Subcutaneous abdominal adipose tissue (tissue), 5 donors: ENCODE results near the gene BCR.

Experiments
- H3K27ac ChIP-seq: one replicate; pipeline ENCODE4 v1.7.0; 2013; ENCODE audit warnings: low read depth, mild to moderate bottlenecking, inconsistent platforms, low read length, moderate library complexity
- H3K27me3 ChIP-seq, 5 donors: one replicate each; pipeline ENCODE4 v1.7.0; 2013; ENCODE audit warnings: low read length in 5 of 5, inconsistent platforms in 1 of 5; ENCODE audit not compliant: control insufficient read depth in 5 of 5, insufficient read depth in 4 of 5
- H3K36me3 ChIP-seq, 5 donors: one replicate each; pipeline ENCODE4 v1.7.0; 2013; ENCODE audit warnings: low read length in 5 of 5; ENCODE audit not compliant: control insufficient read depth in 5 of 5, insufficient read depth in 5 of 5
- H3K4me1 ChIP-seq, 5 donors: one replicate each; pipeline ENCODE4 v1.7.0; 2013; ENCODE audit warnings: low read length in 5 of 5, mild to moderate bottlenecking in 3 of 5, moderate library complexity in 1 of 5; ENCODE audit not compliant: control insufficient read depth in 5 of 5, insufficient read depth in 5 of 5
- H3K4me3 ChIP-seq, 5 donors: one replicate each; pipeline ENCODE4 v1.7.0; 2013; ENCODE audit warnings: low read length in 5 of 5, low read depth in 1 of 5
- H3K9ac ChIP-seq, 5 donors: one replicate each; pipeline ENCODE4 v1.7.0; 2013; ENCODE audit warnings: low read length in 5 of 5, mild to moderate bottlenecking in 4 of 5, moderate library complexity in 3 of 5
- H3K9me3 ChIP-seq, 5 donors: one replicate each; pipeline ENCODE4 v1.7.0; 2013; ENCODE audit warnings: low read length in 5 of 5; ENCODE audit not compliant: control insufficient read depth in 5 of 5
- donor health status: healthy.
- donor health status: healthy.
- donor health status: healthy.
- donor health status: healthy.
- donor health status: healthy.

BCR gene

DNA sequence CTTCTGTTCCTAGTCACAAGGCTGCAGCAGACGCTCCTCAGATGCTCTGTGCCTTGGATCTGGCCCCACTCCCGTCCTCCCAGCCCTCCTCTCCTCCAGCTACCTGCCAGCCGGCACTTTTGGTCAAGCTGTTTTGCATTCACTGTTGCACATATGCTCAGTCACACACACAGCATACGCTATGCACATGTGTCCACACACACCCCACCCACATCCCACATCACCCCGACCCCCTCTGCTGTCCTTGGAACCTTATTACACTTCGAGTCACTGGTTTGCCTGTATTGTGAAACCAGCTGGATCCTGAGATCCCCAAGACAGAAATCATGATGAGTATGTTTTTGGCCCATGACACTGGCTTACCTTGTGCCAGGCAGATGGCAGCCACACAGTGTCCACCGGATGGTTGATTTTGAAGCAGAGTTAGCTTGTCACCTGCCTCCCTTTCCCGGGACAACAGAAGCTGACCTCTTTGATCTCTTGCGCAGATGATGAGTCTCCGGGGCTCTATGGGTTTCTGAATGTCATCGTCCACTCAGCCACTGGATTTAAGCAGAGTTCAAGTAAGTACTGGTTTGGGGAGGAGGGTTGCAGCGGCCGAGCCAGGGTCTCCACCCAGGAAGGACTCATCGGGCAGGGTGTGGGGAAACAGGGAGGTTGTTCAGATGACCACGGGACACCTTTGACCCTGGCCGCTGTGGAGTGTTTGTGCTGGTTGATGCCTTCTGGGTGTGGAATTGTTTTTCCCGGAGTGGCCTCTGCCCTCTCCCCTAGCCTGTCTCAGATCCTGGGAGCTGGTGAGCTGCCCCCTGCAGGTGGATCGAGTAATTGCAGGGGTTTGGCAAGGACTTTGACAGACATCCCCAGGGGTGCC, 109.8 kb downstream of the BCR start:
- peaks cover 0 to 15% (median 9%) of the 10 kb centered on the region in 5 donors for H3K4me1 ChIP-seq
- no peaks in the 10 kb centered on the region for H3K9me3 ChIP-seq
- no peaks in the 10 kb centered on the region for H3K27me3 ChIP-seq
- peaks cover 0 to 95% (median 84%) of the 10 kb centered on the region in 5 donors for H3K36me3 ChIP-seq
- peak overlapping the region; percentile 39 for H3K27ac ChIP-seq
- H3K4me3 ChIP-seq, result no peak overlapping the region
- no peak overlapping the region for H3K9ac ChIP-seq

DNA sequence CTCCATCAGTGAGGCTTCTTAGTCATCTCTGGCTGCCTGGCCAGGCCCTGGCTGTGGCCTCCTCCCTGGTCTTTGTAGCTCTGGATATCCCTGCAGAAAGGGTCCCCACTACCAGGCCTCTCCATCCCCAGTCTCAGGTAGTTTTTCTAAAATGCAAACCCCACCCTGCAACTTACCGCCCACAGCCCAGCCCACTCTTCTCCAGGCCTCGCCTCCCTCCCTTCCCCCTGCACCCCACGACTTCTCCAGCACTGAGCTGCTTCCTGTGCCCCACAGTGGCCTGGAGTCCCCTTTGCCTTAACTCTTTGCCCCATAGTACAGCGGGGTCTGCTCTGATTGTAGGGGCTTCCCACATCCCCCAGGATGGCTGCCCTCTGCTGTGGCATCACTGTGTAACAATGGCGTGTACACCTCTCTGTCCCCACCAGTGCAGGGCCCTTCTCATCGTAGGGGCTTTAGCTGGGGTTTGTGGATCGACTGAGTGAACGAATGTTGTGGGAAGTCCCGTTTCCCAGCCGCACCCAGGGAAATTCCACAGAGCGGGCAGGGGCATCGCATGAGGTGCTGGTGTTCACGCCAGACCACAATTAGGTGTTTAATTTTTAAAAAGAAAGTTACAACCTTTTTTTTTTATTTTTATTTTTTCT, 111.6 kb downstream of the BCR start:
- no peaks in the 10 kb centered on the region for H3K27me3 ChIP-seq
- no peak overlapping the region for H3K27ac ChIP-seq
- H3K9ac ChIP-seq, result no peak overlapping the region
- H3K4me3 ChIP-seq, result no peak overlapping the region
- no peaks in the 10 kb centered on the region for H3K9me3 ChIP-seq
- peaks cover 0 to 15% (median 9%) of the 10 kb centered on the region in 5 donors for H3K4me1 ChIP-seq
- H3K36me3 ChIP-seq, result peaks cover 0 to 92% (median 82%) of the 10 kb centered on the region in 5 donors

DNA sequence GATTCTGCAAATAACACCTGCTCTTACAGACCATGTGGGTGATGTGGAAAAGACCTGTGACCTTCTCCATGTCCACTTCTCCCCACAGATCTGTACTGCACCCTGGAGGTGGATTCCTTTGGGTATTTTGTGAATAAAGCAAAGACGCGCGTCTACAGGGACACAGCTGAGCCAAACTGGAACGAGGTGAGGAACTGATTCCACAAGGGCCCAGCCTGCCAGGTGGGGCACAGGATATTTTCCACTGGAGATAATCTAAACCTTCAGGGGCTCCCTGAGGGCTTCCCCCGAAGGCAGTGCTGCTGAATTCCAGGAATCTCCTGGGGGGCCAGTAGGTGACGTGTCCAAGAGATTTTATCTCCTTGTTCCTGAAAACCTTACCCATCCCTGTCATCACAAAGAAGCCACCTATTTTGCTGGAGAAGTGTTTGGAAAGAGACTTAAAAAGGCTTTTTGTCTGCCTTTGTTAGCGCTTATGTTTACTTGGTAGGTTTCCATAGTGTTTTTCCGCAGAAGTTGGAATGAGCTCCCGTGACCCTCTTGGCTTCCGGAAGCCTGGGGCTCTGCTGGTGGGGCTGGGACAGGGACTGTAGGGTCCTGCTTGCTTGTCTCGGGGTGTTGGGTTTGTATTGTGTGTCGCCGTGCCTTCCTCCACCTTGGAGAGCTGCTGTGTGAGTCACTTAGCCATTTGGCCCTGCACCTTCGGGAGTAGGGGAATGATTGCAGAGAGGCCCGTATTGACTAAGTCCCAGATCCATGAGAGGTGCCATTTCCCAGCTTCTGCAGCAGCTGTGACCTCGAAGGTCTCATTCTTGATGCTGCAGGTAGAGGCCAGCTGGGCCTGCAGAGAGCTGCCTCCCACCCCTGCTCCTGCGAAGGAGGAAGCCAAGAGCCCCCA, 112.4 kb downstream of the BCR start:
- Histone ChIP-seq H3K9me3 (no peaks in the 10 kb centered on the region), H3K27ac (no peak overlapping the region), H3K4me1 (peaks cover 0 to 15% (median 9%) of the 10 kb centered on the region in 5 donors), H3K27me3 (no peaks in the 10 kb centered on the region), H3K9ac (no peak overlapping the region), H3K4me3 (no peak overlapping the region), H3K36me3 (peaks cover 0 to 92% (median 80%) of the 10 kb centered on the region in 5 donors)

DNA sequence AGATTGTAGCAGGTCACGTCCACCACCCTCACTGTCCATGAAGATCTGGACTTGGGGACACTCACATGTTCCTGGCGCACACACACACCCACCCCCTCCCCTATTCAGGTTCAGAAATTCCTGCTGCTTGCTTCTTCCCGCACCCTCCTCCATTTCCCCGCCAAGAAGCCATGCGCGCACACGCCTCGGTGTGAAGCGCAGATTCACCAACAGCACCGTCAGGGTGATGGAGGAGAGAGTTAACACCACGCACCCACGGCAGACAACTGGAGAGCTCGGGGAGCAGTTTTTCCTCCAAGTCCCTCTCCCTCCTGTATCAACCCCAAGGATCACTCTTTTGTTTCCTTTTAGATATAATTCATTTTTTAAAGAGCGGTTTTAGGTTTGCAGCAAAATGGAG, 113.4 kb downstream of the BCR start:
- H3K9ac ChIP-seq, result no peak overlapping the region
- no peak overlapping the region for H3K27ac ChIP-seq
- H3K27me3 ChIP-seq, result no peaks in the 10 kb centered on the region
- peaks cover 0 to 15% (median 9%) of the 10 kb centered on the region in 5 donors for H3K4me1 ChIP-seq
- H3K4me3 ChIP-seq, result no peak overlapping the region
- peaks cover 0 to 92% (median 80%) of the 10 kb centered on the region in 5 donors for H3K36me3 ChIP-seq
- no peaks in the 10 kb centered on the region for H3K9me3 ChIP-seq

DNA sequence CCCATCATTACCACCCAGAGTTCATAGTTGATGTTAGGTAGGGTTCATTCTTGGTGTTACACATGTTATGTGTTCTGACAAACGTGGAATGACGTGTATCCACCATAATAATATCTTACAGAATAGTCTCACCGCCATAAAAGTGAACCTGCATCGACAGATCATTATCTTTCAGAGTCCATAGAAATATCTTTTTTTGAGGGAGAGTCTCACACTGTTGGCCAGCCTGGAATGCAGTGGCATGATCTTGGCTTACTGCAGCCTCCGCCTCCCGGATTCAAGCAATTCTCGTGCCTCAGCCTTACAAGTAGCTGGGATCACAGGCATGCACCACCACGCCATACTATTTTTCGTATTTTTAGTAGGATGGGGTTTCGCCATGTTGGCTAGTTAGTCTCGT, 113.9 kb downstream of the BCR start:
- H3K4me3 ChIP-seq, result no peak overlapping the region
- H3K27me3 ChIP-seq, result no peaks in the 10 kb centered on the region
- no peak overlapping the region for H3K27ac ChIP-seq
- H3K4me1 ChIP-seq, result peaks cover 0 to 15% (median 9%) of the 10 kb centered on the region in 5 donors
- no peaks in the 10 kb centered on the region for H3K9me3 ChIP-seq
- H3K36me3 ChIP-seq, result peaks cover 0 to 89% (median 76%) of the 10 kb centered on the region in 5 donors
- no peak overlapping the region for H3K9ac ChIP-seq

DNA sequence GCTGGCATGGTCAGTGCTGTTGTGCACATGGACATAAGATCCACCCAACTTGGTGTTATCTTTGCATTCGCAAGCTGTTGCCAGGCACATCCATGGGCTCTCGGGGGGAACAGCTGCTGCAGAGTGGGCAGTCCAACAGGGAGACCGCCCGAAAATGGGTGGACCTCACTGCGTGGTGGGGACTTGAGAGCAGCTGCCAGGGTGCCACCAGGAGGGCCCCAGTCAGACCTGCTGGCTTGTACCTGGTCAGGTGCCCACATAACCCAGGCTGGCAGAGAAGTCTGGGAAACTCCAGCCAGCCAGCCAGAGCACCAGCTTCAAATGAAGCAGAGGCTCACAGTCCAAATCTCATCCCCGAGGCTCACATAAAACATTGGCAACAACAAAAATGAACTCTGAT, 120.2 kb downstream of the BCR start:
- H3K4me3 ChIP-seq, result no peak overlapping the region
- no peaks in the 10 kb centered on the region for H3K9me3 ChIP-seq
- H3K9ac ChIP-seq, result no peak overlapping the region
- peaks cover 4 to 80% (median 58%) of the 10 kb centered on the region in 5 donors for H3K36me3 ChIP-seq
- no peaks in the 10 kb centered on the region for H3K27me3 ChIP-seq
- peaks cover 0 to 21% (median 3%) of the 10 kb centered on the region in 5 donors for H3K4me1 ChIP-seq
- no peak overlapping the region for H3K27ac ChIP-seq

DNA sequence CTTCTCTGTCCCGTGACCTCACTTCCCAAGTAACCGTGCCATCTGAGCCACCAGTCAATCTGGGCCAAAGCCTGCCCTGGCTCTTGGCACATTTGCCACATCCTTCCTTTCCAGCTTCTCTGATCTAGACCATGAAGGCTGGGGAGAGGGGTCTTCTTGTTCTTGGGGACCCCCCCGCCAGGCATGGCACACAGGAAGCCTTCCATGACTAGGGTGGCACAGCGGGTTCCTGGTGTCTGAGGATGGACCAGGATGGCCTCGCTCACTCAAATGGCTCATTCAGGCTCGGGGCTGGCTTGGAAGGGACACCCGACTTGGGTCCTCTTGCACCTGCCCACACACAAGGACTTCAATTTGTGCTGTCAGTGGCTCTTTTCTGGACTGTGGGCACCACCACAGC, 121.3 kb downstream of the BCR start:
- Histone ChIP-seq H3K4me1 (peaks cover 0 to 32% (median 6%) of the 10 kb centered on the region in 5 donors), H3K36me3 (peaks cover 4 to 71% (median 52%) of the 10 kb centered on the region in 5 donors), H3K9ac (no peak overlapping the region), H3K27ac (no peak overlapping the region), H3K9me3 (no peaks in the 10 kb centered on the region), H3K27me3 (no peaks in the 10 kb centered on the region), H3K4me3 (no peak overlapping the region)

DNA sequence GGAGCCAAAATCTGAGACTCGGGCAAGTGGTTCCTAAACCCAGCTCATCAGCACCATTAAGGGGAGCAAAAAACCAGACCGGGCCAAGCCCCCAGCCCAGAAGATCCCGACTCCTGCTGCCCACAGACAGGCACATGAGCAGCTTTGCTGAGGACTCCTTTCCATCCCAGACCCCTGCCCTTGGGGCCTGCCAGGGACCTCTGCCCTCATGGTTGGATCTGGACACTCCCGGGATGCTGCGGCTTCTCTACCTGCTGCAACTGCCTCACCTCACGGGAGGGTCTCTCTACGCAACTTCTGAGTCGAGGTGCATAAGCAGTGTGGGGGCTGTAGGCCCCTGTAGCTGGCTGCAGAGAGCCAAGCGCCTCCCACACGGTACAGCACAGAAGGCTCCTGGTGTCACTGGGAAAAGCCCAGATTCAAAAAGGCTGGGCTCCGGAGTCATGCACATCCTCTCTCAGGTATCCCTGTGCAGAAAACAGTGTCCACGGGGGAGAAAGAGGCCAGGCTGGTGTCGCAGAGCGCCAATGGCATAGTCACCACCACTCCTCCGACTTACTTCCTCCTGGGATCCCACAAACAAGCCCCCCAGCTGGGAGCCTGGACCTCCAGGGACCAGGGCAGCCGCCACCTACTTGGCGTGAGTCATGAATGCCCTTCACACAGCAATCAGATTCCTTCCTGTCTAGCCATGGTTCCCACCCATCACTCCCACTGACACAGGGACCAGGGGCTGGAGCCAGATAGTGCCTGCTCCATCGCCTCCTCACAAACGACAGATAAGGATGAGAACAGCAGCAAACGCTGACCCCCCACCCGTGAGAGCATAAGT, 122.1 kb downstream of the BCR start:
- no peak overlapping the region for H3K9ac ChIP-seq
- H3K36me3 ChIP-seq, result peaks cover 4 to 63% (median 46%) of the 10 kb centered on the region in 5 donors
- no peaks in the 10 kb centered on the region for H3K9me3 ChIP-seq
- no peaks in the 10 kb centered on the region for H3K27me3 ChIP-seq
- no peak overlapping the region for H3K4me3 ChIP-seq
- peaks cover 0 to 36% (median 6%) of the 10 kb centered on the region in 5 donors for H3K4me1 ChIP-seq
- H3K27ac ChIP-seq, result no peak overlapping the region

DNA sequence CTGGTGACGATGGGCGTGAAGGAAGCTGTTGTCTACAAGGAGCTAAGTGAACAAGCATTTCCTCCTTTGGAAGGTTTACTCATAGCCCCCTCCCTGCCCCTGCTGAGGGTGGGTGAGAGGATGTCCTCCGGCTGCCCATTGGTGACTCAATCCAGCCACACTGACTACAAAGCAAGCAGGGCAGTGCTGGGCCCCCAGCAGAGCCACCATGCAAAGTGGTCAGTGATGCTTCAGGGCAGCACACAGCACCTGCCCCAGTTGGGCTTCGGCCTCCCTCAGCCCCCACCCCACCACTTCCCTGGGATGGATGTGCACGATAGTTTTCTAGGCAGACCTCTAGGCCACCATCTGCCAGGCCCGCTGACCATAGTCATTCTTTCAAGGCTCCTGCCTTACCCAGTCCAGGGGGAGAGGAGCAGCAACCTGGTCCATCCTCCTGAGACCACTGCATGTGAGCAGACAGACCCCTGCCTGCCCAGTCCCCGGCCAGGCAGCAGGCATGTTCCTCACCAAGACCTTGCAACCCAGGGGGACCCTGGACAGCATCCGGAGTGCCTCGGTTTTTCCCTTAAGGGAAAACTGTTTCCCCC, 125.1 kb downstream of the BCR start:
- Histone ChIP-seq H3K27me3 (no peaks in the 10 kb centered on the region), H3K4me3 (peak overlapping the region in 1 of 5 donors; percentile 3), H3K36me3 (peaks cover 4 to 42% (median 26%) of the 10 kb centered on the region in 5 donors), H3K27ac (peak overlapping the region; percentile 46), H3K9me3 (no peaks in the 10 kb centered on the region), H3K9ac (no peak overlapping the region), H3K4me1 (peaks cover 0 to 36% (median 6%) of the 10 kb centered on the region in 5 donors)
